ENCODE results near the gene KLHL25. TPM values are rescaled to one million over a fixed set of nuclear protein-coding genes. Genes with fewer than 3 reads are reported as not detected.

KLHL25 gene
- total and polyA plus RNA-seq, 2 experiments from 2014 or later, result 10.9 to 18.0 TPM

- Histone ChIP-seq H3K9me3 (ENCODE audit: low read depth) (no peaks in the 10 kb centered on the region), H3K27me3 (no peaks in the 10 kb centered on the region), H3K4me1 (ENCODE audit: low read depth) (no peaks in the 10 kb centered on the region), H3K4me3 (no peak overlapping the region), H3K36me3 (no peaks in the 10 kb centered on the region), H3K27ac (no peak overlapping the region)
- TF ChIP-seq, protein P1, sequence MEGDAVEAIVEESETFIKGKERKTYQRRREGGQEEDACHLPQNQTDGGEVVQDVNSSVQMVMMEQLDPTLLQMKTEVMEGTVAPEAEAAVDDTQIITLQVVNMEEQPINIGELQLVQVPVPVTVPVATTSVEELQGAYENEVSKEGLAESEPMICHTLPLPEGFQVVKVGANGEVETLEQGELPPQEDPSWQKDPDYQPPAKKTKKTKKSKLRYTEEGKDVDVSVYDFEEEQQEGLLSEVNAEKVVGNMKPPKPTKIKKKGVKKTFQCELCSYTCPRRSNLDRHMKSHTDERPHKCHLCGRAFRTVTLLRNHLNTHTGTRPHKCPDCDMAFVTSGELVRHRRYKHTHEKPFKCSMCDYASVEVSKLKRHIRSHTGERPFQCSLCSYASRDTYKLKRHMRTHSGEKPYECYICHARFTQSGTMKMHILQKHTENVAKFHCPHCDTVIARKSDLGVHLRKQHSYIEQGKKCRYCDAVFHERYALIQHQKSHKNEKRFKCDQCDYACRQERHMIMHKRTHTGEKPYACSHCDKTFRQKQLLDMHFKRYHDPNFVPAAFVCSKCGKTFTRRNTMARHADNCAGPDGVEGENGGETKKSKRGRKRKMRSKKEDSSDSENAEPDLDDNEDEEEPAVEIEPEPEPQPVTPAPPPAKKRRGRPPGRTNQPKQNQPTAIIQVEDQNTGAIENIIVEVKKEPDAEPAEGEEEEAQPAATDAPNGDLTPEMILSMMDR (IDR thresholded peaks at IDR 0.05; ENCODE audit: low read depth, low read length), result no peak
- no peak for DNase-seq (ENCODE audit: low read depth in 1 of 2, low spot score in 1 of 2)
Observed at GRCh38 chr15:85821545-85821944, 26.8 kb upstream of the KLHL25 start.

DNA sequence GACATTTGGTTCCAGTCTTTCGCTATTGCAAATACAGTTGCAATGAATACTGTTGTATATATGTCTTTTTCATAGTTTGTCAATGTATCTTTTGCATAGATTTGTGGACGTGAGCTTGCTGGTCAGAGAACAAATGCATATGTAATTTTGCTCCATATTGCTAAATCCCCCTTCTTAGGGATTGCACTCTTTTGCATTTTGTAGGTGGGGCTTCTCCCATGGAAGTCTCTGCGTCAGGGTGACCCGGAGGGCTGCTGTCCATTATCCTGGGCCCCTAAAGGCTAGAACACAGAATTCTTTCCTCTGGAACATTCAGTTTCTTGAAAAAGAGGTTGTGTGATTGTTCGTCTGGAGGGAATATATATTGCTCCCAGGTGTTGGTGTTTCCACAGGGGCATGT, 25.2 kb upstream of the KLHL25 start:
- no peaks in the 10 kb centered on the region for H3K27me3 ChIP-seq
- DNase-seq (ENCODE audit: low read depth in 1 of 2, low spot score in 1 of 2), result no peak
- no peaks in the 10 kb centered on the region for H3K36me3 ChIP-seq
- H3K9me3 ChIP-seq (ENCODE audit: low read depth), result no peaks in the 10 kb centered on the region
- H3K4me1 ChIP-seq (ENCODE audit: low read depth), result no peaks in the 10 kb centered on the region
- no peak overlapping the region for H3K27ac ChIP-seq
- TF ChIP-seq, protein P1 (IDR thresholded peaks at IDR 0.05; ENCODE audit: low read depth, low read length), result no peak
- H3K4me3 ChIP-seq, result no peak overlapping the region

DNA sequence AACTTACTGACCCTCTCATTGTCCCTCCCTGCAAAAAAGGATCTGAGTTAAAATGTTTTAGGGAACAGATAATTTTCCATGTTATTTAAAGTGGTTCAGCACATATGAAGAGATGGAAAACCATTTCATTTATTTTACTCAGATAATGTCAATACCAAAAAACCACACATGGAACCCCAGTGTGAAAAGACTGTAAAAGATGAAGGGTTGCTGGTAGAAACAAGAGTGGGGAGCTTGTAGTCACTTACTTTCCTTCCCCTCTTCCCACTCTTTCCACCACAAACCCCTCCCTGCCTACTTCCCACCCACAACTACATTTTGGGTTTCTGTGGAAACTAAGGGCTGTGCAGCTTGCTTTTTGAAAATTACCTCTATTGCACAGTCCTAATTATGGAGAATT, 18.5 kb upstream of the KLHL25 start:
- H3K27me3 ChIP-seq, result no peaks in the 10 kb centered on the region
- no peak overlapping the region for H3K27ac ChIP-seq
- no peaks in the 10 kb centered on the region for H3K9me3 ChIP-seq (ENCODE audit: low read depth)
- H3K4me1 ChIP-seq (ENCODE audit: low read depth), result no peaks in the 10 kb centered on the region
- TF ChIP-seq, protein P1 (IDR thresholded peaks at IDR 0.05; ENCODE audit: low read depth, low read length), result no peak
- H3K36me3 ChIP-seq, result no peaks in the 10 kb centered on the region
- H3K4me3 ChIP-seq, result no peak overlapping the region
- DNase-seq (ENCODE audit: low read depth in 1 of 2, low spot score in 1 of 2), result no peak

- DNase-seq (ENCODE audit: low read depth in 1 of 2, low spot score in 1 of 2), result no peak
- no peaks in the 10 kb centered on the region for H3K4me1 ChIP-seq (ENCODE audit: low read depth)
- TF ChIP-seq, protein P1 (IDR thresholded peaks at IDR 0.05; ENCODE audit: low read depth, low read length), result no peak
- H3K9me3 ChIP-seq (ENCODE audit: low read depth), result no peaks in the 10 kb centered on the region
- no peaks in the 10 kb centered on the region for H3K27me3 ChIP-seq
- H3K27ac ChIP-seq, result no peak overlapping the region
- no peak overlapping the region for H3K4me3 ChIP-seq
- H3K36me3 ChIP-seq, result no peaks in the 10 kb centered on the region
Observed at GRCh38 chr15:85810075-85810474, 15.3 kb upstream of the KLHL25 start.

GRCh38 chr15:85805420-85805819, 10.7 kb upstream of the KLHL25 start:
- no peak overlapping the region for H3K4me3 ChIP-seq
- no peaks in the 10 kb centered on the region for H3K27me3 ChIP-seq
- H3K4me1 ChIP-seq (ENCODE audit: low read depth), result no peaks in the 10 kb centered on the region
- H3K27ac ChIP-seq, result no peak overlapping the region
- no peaks in the 10 kb centered on the region for H3K36me3 ChIP-seq
- no peak for DNase-seq (ENCODE audit: low read depth in 1 of 2, low spot score in 1 of 2)
- H3K9me3 ChIP-seq (ENCODE audit: low read depth), result no peaks in the 10 kb centered on the region
- TF ChIP-seq, protein P1 (IDR thresholded peaks at IDR 0.05; ENCODE audit: low read depth, low read length), result no peak

Data from cardiac muscle cell (in vitro differentiated cells and primary cell).